ENCODE data around the gene SSC4D. TPM values are rescaled to one million over a fixed set of nuclear protein-coding genes. Genes with fewer than 3 reads are reported as not detected.
"Not testable (repeated sequence)": the region's sequence is repeated elsewhere in the genome, so short reads cannot be mapped to it uniquely, and the experiment has no call there.

SSC4D gene
- total and polyA plus RNA-seq, 2 experiments from 2014 or later: 4.9 to 11.4 TPM

- Mint-ChIP-seq H3K4me3 (no peak overlapping the region), H3K27ac (no peak overlapping the region)
- H3K36me3 ChIP-seq (ENCODE audit: insufficient read depth): no peaks in the 10 kb centered on the region
These were observed 19.4 kb downstream of the SSC4D start for GRCh38 chr7:76390092-76390491.

GRCh38 chr7:76387789-76388188 lies 21.7 kb downstream of the SSC4D start:
- not testable (repeated sequence) for H3K4me3 Mint-ChIP-seq; H3K4me3 ChIP-seq; H3K27ac ChIP-seq (ENCODE audit: low read depth); H3K9me2 ChIP-seq (ENCODE audit: insufficient read depth); H3K9me3 Mint-ChIP-seq; H3K36me3 Mint-ChIP-seq (ENCODE audit: low read depth); ATAC-seq; H3K27ac Mint-ChIP-seq; H3K36me3 ChIP-seq (ENCODE audit: insufficient read depth); H3K4me1 Mint-ChIP-seq; DNase-seq (ENCODE audit: low spot score); H3F3A ChIP-seq (replicated peaks; ENCODE audit: low read depth); H3K27me3 ChIP-seq (ENCODE audit: insufficient read depth); H3K4me2 ChIP-seq; H3K79me2 ChIP-seq (replicated peaks; ENCODE audit: insufficient read depth); H2AFZ ChIP-seq; H4K20me1 ChIP-seq (replicated peaks; ENCODE audit: insufficient read depth)
- peaks cover 14% of the 10 kb centered on the region for H3K27me3 Mint-ChIP-seq (ENCODE audit: insufficient read depth, low read depth, poor library complexity)
- H3K4me1 ChIP-seq (ENCODE audit: insufficient read depth): peaks cover 11% of the 10 kb centered on the region; the same call in 1 of the 2 replicates

More at GRCh38 chr7:76390092-76390491, 19.4 kb downstream of the SSC4D start:
- ATAC-seq (no peak), DNase-seq (ENCODE audit: low spot score) (no peak)
- no peaks in the 10 kb centered on the region for H3K9me3 Mint-ChIP-seq
- H3F3A ChIP-seq (replicated peaks; ENCODE audit: low read depth): peaks cover 14% of the 10 kb centered on the region; the same call in 1 of the 2 replicates
- H3K27me3 Mint-ChIP-seq (ENCODE audit: insufficient read depth, low read depth, poor library complexity): peaks cover 15% of the 10 kb centered on the region
- TF ChIP-seq, protein P1, sequence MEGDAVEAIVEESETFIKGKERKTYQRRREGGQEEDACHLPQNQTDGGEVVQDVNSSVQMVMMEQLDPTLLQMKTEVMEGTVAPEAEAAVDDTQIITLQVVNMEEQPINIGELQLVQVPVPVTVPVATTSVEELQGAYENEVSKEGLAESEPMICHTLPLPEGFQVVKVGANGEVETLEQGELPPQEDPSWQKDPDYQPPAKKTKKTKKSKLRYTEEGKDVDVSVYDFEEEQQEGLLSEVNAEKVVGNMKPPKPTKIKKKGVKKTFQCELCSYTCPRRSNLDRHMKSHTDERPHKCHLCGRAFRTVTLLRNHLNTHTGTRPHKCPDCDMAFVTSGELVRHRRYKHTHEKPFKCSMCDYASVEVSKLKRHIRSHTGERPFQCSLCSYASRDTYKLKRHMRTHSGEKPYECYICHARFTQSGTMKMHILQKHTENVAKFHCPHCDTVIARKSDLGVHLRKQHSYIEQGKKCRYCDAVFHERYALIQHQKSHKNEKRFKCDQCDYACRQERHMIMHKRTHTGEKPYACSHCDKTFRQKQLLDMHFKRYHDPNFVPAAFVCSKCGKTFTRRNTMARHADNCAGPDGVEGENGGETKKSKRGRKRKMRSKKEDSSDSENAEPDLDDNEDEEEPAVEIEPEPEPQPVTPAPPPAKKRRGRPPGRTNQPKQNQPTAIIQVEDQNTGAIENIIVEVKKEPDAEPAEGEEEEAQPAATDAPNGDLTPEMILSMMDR (conservative IDR thresholded peaks at IDR 0.05; ENCODE audit: low read depth in 2 of 2): no peak
- TF ChIP-seq CREB1 (CRISPR knock-in tag; IDR thresholded peaks at IDR 0.05; ENCODE audit: low read depth) (no peak), EZH2phosphoT487 (IDR thresholded peaks at IDR 0.05; ENCODE audit: unreplicated experiment) (no peak), STAT1 (IDR thresholded peaks at IDR 0.05; ENCODE audit: unreplicated experiment) (no peak), JUNB (IDR thresholded peaks at IDR 0.05; ENCODE audit: unreplicated experiment) (no peak), ZNF331 (CRISPR knock-in tag; IDR thresholded peaks at IDR 0.05; ENCODE audit: low read depth) (no peak)
- no peaks in the 10 kb centered on the region for H3K9me2 ChIP-seq (ENCODE audit: insufficient read depth)
- H3K27me3 ChIP-seq (ENCODE audit: insufficient read depth): 0 out of 2 replicates have a peak, but pooled peaks cover 2% of the 10 kb centered on the region
- H3K79me2 ChIP-seq (replicated peaks; ENCODE audit: insufficient read depth): no peaks in the 10 kb centered on the region
- H3K27ac ChIP-seq (ENCODE audit: low read depth): no peak overlapping the region
- H3K4me1 Mint-ChIP-seq: peaks cover 10% of the 10 kb centered on the region
- H3K36me3 Mint-ChIP-seq (ENCODE audit: low read depth): no peaks in the 10 kb centered on the region
- no peak overlapping the region for H3K4me2 ChIP-seq
- no peak overlapping the region for H3K4me3 ChIP-seq
- H2AFZ ChIP-seq: no peak overlapping the region
- peaks cover 14% of the 10 kb centered on the region for H3K4me1 ChIP-seq (ENCODE audit: insufficient read depth)
- no peaks in the 10 kb centered on the region for H4K20me1 ChIP-seq (replicated peaks; ENCODE audit: insufficient read depth)

- Histone ChIP-seq H3K9me2 (ENCODE audit: insufficient read depth) (no peaks in the 10 kb centered on the region), H4K20me1 (replicated peaks; ENCODE audit: insufficient read depth) (no peaks in the 10 kb centered on the region), H3F3A (replicated peaks; ENCODE audit: low read depth) (0 out of 2 replicates have a peak, but pooled peaks cover 5% of the 10 kb centered on the region), H3K27ac (ENCODE audit: low read depth) (no peak overlapping the region), H3K4me3 (no peak overlapping the region), H3K4me1 (ENCODE audit: insufficient read depth) (peaks cover 5% of the 10 kb centered on the region; the same call in 1 of the 2 replicates), H2AFZ (no peak overlapping the region), H3K4me2 (no peak overlapping the region), H3K27me3 (ENCODE audit: insufficient read depth) (no peaks in the 10 kb centered on the region), H3K36me3 (ENCODE audit: insufficient read depth) (no peaks in the 10 kb centered on the region), H3K79me2 (replicated peaks; ENCODE audit: insufficient read depth) (no peaks in the 10 kb centered on the region)
- ATAC-seq (no peak), DNase-seq (ENCODE audit: low spot score) (no peak)
- Mint-ChIP-seq H3K27me3 (ENCODE audit: insufficient read depth, low read depth, poor library complexity) (peaks cover 14% of the 10 kb centered on the region), H3K4me3 (no peak overlapping the region), H3K9me3 (no peaks in the 10 kb centered on the region), H3K27ac (no peak overlapping the region), H3K4me1 (peaks cover 4% of the 10 kb centered on the region; the same call in 2 of the 3 replicates), H3K36me3 (ENCODE audit: low read depth) (no peaks in the 10 kb centered on the region)
- TF ChIP-seq, protein P1 (conservative IDR thresholded peaks at IDR 0.05; ENCODE audit: low read depth in 2 of 2): no peak
- TF ChIP-seq POLR2AphosphoS5 (IDR thresholded peaks at IDR 0.05; ENCODE audit: low read depth) (no peak), ZNF114 (CRISPR knock-in tag; IDR thresholded peaks at IDR 0.05) (no peak), EZH2phosphoT487 (IDR thresholded peaks at IDR 0.05; ENCODE audit: unreplicated experiment) (no peak), ZNF331 (CRISPR knock-in tag; IDR thresholded peaks at IDR 0.05; ENCODE audit: low read depth) (no peak), STAT1 (IDR thresholded peaks at IDR 0.05; ENCODE audit: unreplicated experiment) (no peak), JUNB (IDR thresholded peaks at IDR 0.05; ENCODE audit: unreplicated experiment) (no peak)
- TF ChIP-seq, protein P2, sequence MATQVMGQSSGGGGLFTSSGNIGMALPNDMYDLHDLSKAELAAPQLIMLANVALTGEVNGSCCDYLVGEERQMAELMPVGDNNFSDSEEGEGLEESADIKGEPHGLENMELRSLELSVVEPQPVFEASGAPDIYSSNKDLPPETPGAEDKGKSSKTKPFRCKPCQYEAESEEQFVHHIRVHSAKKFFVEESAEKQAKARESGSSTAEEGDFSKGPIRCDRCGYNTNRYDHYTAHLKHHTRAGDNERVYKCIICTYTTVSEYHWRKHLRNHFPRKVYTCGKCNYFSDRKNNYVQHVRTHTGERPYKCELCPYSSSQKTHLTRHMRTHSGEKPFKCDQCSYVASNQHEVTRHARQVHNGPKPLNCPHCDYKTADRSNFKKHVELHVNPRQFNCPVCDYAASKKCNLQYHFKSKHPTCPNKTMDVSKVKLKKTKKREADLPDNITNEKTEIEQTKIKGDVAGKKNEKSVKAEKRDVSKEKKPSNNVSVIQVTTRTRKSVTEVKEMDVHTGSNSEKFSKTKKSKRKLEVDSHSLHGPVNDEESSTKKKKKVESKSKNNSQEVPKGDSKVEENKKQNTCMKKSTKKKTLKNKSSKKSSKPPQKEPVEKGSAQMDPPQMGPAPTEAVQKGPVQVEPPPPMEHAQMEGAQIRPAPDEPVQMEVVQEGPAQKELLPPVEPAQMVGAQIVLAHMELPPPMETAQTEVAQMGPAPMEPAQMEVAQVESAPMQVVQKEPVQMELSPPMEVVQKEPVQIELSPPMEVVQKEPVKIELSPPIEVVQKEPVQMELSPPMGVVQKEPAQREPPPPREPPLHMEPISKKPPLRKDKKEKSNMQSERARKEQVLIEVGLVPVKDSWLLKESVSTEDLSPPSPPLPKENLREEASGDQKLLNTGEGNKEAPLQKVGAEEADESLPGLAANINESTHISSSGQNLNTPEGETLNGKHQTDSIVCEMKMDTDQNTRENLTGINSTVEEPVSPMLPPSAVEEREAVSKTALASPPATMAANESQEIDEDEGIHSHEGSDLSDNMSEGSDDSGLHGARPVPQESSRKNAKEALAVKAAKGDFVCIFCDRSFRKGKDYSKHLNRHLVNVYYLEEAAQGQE (IDR thresholded peaks at IDR 0.05; ENCODE audit: unreplicated experiment): no peak
These were observed 22.7 kb downstream of the SSC4D start for GRCh38 chr7:76386691-76387260.
